ENCODE data around the gene LRRC56. TPM values are rescaled to one million over a fixed set of nuclear protein-coding genes. Genes with fewer than 3 reads are reported as not detected.

The LRRC56 gene
- total and polyA plus RNA-seq, 9 of the 15 experiments (the other 6 are each of a cell fraction or from before 2014, with no cell fraction given) = 0.03 to 4.5 (median 1.0) TPM; not detected in 1

DNA sequence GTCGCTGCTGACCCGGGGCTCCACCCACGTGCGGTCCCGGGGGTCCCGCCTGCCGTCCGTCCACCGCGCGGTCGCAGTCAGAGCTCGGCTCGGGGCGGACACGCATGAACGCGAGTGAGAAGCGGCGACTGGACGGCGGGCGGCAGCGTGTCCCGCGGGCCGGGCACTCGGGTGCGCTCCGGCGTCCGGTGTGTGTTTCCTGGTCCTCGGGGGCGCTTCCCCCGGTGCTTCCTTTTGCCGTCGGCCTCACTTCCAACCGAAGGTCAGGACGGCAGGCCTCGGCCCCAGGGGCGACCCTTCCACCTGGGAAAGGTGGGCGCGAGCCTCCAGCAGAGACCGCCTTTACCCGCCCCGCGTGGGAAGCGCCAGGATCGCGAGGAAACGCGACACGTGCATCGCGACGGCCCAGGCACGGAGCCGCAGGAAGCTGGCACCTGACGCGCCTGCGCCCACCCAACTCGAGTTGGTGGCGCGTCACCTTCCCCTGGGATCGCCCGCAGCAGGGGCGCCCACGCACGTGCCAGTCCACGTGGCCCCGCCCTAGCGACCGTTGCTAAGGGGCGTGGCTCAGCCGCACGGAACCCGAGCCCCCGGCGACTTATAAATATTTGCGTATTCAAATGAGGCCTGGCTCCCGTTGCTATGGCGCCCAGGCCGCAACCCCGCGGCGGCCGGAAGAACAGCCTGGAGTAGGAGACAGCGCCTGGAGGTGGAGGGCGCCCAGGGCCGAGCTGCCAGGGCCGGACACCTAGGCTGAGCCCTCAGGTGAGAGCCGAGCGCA lies at the start of gene LRRC56 (continued):
- no peak for TF ChIP-seq PTRF (tag; IDR thresholded peaks at IDR 0.05)
- TF ChIP-seq, protein P1, sequence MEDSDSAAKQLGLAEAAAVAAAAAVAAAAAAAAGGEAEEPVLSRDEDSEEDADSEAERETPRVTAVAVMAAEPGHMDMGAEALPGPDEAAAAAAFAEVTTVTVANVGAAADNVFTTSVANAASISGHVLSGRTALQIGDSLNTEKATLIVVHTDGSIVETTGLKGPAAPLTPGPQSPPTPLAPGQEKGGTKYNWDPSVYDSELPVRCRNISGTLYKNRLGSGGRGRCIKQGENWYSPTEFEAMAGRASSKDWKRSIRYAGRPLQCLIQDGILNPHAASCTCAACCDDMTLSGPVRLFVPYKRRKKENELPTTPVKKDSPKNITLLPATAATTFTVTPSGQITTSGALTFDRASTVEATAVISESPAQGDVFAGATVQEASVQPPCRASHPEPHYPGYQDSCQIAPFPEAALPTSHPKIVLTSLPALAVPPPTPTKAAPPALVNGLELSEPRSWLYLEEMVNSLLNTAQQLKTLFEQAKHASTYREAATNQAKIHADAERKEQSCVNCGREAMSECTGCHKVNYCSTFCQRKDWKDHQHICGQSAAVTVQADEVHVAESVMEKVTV (CRISPR knock-in tag; IDR thresholded peaks at IDR 0.05) = no peak
- TF ChIP-seq SRSF3 (IDR thresholded peaks at IDR 0.05; ENCODE audit: insufficient read depth, low read length) = no peak
- no peak for TF ChIP-seq ZNF133 (CRISPR knock-in tag; IDR thresholded peaks at IDR 0.05)
- TF ChIP-seq ZNF75A (CRISPR knock-in tag; IDR thresholded peaks at IDR 0.05) = no peak
- TF ChIP-seq, protein P2, sequence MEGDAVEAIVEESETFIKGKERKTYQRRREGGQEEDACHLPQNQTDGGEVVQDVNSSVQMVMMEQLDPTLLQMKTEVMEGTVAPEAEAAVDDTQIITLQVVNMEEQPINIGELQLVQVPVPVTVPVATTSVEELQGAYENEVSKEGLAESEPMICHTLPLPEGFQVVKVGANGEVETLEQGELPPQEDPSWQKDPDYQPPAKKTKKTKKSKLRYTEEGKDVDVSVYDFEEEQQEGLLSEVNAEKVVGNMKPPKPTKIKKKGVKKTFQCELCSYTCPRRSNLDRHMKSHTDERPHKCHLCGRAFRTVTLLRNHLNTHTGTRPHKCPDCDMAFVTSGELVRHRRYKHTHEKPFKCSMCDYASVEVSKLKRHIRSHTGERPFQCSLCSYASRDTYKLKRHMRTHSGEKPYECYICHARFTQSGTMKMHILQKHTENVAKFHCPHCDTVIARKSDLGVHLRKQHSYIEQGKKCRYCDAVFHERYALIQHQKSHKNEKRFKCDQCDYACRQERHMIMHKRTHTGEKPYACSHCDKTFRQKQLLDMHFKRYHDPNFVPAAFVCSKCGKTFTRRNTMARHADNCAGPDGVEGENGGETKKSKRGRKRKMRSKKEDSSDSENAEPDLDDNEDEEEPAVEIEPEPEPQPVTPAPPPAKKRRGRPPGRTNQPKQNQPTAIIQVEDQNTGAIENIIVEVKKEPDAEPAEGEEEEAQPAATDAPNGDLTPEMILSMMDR (IDR thresholded peaks at IDR 0.05 in 2 of 3, conservative IDR thresholded peaks at IDR 0.05 in 1 of 3; ENCODE audit: insufficient read depth in 2 of 3, low read depth in 1 of 3, low read length in 3 of 3) = 0 out of 6 replicates have a peak, but pooled peaks of 1 of the 3 experiments have one; percentile 4
- TF ChIP-seq, protein P3, sequence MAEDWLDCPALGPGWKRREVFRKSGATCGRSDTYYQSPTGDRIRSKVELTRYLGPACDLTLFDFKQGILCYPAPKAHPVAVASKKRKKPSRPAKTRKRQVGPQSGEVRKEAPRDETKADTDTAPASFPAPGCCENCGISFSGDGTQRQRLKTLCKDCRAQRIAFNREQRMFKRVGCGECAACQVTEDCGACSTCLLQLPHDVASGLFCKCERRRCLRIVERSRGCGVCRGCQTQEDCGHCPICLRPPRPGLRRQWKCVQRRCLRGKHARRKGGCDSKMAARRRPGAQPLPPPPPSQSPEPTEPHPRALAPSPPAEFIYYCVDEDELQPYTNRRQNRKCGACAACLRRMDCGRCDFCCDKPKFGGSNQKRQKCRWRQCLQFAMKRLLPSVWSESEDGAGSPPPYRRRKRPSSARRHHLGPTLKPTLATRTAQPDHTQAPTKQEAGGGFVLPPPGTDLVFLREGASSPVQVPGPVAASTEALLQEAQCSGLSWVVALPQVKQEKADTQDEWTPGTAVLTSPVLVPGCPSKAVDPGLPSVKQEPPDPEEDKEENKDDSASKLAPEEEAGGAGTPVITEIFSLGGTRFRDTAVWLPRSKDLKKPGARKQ (CRISPR knock-in tag; IDR thresholded peaks at IDR 0.05) = peak; percentile 86; the same call in 1 of the 2 replicates
- no peak for TF ChIP-seq RHOXF2B (CRISPR knock-in tag; conservative IDR thresholded peaks at IDR 0.05)
- peak; percentile 60; the same call in 1 of the 2 replicates for TF ChIP-seq IRF2 (CRISPR knock-in tag; IDR thresholded peaks at IDR 0.05)
- TF ChIP-seq, protein P4, sequence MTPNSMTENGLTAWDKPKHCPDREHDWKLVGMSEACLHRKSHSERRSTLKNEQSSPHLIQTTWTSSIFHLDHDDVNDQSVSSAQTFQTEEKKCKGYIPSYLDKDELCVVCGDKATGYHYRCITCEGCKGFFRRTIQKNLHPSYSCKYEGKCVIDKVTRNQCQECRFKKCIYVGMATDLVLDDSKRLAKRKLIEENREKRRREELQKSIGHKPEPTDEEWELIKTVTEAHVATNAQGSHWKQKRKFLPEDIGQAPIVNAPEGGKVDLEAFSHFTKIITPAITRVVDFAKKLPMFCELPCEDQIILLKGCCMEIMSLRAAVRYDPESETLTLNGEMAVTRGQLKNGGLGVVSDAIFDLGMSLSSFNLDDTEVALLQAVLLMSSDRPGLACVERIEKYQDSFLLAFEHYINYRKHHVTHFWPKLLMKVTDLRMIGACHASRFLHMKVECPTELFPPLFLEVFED (CRISPR knock-in tag; conservative IDR thresholded peaks at IDR 0.05) = no peak
- no peak for TF ChIP-seq RAD21 (CRISPR knock-in tag; conservative IDR thresholded peaks at IDR 0.05 in 1 of 2, IDR thresholded peaks at IDR 0.05 in 1 of 2)
- TF ChIP-seq HDAC1 (IDR thresholded peaks at IDR 0.05) = peak in 1 of 2 experiments; percentile 55; a peak in 1 of 4 replicates
- no peak for TF ChIP-seq BRD4 (IDR thresholded peaks at IDR 0.05)
- TF ChIP-seq CEBPG (CRISPR knock-in tag; IDR thresholded peaks at IDR 0.05) = no peak
- no peak for TF ChIP-seq CEBPG (tag; conservative IDR thresholded peaks at IDR 0.05 in 1 of 2, IDR thresholded peaks at IDR 0.05 in 1 of 2)
- 0 out of 2 replicates have a peak, but pooled peaks have one; percentile 41 for TF ChIP-seq RNF2 (IDR thresholded peaks at IDR 0.05)
- TF ChIP-seq SIRT6 (IDR thresholded peaks at IDR 0.05; ENCODE audit: low read depth, low read length) = no peak
- peak; percentile 45 for TF ChIP-seq HNRNPLL (IDR thresholded peaks at IDR 0.05; ENCODE audit: low read depth, low read length, poor library complexity, severe bottlenecking)
- TF ChIP-seq TAF7 (tag; IDR thresholded peaks at IDR 0.05) = no peak
- TF ChIP-seq, protein P5, sequence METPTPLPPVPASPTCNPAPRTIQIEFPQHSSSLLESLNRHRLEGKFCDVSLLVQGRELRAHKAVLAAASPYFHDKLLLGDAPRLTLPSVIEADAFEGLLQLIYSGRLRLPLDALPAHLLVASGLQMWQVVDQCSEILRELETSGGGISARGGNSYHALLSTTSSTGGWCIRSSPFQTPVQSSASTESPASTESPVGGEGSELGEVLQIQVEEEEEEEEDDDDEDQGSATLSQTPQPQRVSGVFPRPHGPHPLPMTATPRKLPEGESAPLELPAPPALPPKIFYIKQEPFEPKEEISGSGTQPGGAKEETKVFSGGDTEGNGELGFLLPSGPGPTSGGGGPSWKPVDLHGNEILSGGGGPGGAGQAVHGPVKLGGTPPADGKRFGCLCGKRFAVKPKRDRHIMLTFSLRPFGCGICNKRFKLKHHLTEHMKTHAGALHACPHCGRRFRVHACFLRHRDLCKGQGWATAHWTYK (CRISPR knock-in tag; IDR thresholded peaks at IDR 0.05) = no peak
